Measurements from ENCODE around the gene FAM222A. TPM values are rescaled to one million over a fixed set of nuclear protein-coding genes. Genes with fewer than 3 reads are reported as not detected.

FAM222A gene
- total RNA-seq, 1 donor from 2014 or later, result 6.2 TPM

DNA sequence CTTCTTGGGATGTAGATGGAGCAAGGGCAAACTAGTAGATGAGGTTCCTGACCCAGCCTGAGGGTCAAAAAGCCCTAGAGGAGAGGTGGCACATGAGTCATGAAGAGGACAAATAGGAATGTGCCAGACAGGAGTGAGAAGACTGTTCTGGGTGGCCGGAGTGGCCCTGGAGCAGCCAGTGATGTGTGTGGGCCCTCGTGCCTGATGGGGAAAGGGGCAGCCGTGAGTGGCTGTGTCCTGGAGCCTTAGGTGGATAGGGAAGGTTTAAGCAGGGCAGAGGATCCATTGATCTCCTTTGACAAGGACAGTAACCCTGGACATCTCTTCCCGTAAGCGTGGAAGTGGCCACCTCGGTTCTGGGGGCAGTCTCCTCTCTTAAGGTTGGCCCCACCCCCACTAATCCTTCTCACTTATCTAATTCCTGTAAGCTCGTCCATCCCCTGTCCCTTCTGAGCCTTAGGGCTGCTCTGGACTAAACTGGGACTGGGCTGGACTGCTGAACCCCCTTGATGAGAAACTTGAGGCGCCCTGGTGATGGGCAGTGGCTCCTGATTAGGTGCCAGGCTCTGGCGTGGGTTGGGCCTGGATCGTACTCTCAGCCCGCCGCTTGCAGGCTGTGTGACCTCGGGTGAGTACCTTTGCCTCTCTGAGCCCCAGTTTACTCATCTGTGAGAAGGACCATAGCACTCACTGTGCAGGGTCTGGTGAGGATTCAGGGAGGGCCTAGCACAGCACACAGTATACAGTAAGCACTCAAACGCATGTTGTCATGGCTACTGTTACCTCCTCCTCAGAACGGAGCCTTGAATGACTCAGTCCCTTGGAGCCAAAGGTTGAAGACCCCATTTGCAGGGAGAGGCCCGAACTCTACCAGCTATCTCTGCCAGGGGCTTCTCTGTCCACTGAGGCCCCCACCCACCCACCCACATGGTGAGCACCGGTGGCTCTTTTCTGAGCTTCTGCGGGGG is 4.0 kb downstream of the FAM222A start:
- Histone ChIP-seq H3K4me3 (no peak overlapping the region), H3K9me3 (no peaks in the 10 kb centered on the region), H3K4me1 (peaks cover 17% of the 10 kb centered on the region), H3K36me3 (no peaks in the 10 kb centered on the region), H3K27ac (no peak overlapping the region), H3K27me3 (peaks cover 28% of the 10 kb centered on the region)
- DNase-seq (no peak), ATAC-seq (no peak)
- TF ChIP-seq CTCF (IDR thresholded peaks at IDR 0.05), result no peak
- intact Hi-C loops (cut with DNase I), result no loop called here

GRCh38 chr12:109718390-109718789 is 4.8 kb downstream of the FAM222A start:
- intact Hi-C loops (cut with DNase I), result no loop called here
- peaks cover 17% of the 10 kb centered on the region for H3K4me1 ChIP-seq
- no peaks in the 10 kb centered on the region for H3K9me3 ChIP-seq
- ATAC-seq (no peak), DNase-seq (no peak)
- no peak for TF ChIP-seq CTCF (IDR thresholded peaks at IDR 0.05)
- H3K36me3 ChIP-seq, result no peaks in the 10 kb centered on the region
- H3K27me3 ChIP-seq, result peaks cover 25% of the 10 kb centered on the region
- H3K4me3 ChIP-seq, result no peak overlapping the region
- H3K27ac ChIP-seq, result no peak overlapping the region

DNA sequence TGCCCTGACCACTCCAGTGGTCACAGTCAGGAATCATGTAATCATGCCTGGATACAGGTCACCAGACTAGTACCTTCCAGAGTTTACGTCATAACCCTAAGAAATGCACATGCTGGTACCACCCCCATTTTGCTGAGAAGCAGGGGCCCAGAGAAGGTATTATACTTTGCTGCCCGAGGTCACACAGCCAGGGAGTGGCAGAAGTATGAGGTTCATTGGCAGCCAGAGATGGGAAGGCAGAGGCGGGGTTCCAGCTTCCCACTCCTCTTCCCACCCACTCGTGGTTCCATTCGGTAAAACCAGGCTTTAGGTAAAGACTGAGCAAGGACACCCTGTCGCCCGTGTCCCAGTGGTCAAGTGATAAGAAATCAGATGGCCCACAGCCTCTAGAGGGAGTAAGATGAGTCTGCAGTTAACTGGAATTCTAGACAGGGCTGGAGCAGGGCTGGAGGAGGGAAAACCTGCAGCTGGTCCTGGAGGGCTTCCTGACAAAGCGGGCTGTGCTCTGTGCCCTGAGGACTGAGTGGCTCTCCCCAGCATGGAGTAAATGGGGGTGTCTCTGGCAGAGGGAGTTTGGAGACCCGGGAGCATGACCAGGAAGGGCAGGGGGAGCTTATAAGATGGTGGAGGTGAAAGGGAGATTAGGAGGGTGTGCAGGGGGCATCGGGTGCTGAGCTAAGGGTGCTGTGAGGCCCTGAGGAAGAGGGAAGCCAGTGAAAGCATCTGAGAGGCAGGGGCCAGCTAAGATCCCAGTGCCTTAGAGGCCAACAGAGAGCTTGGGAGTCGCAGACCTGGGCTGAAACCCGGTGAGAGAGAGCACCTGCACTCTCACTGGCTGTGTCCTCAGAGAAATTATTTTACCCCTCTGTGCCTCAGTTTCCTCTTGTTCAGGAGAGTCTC is 5.7 kb downstream of the FAM222A start:
- intact Hi-C loops (cut with DNase I), result no loop called here
- Histone ChIP-seq H3K27me3 (peaks cover 25% of the 10 kb centered on the region), H3K36me3 (no peaks in the 10 kb centered on the region), H3K27ac (no peak overlapping the region), H3K4me1 (peaks cover 17% of the 10 kb centered on the region), H3K4me3 (no peak overlapping the region), H3K9me3 (no peaks in the 10 kb centered on the region)
- DNase-seq (no peak), ATAC-seq (no peak)
- no peak for TF ChIP-seq CTCF (IDR thresholded peaks at IDR 0.05)

GRCh38 chr12:109720152-109720856 is 6.7 kb downstream of the FAM222A start:
- no peaks in the 10 kb centered on the region for H3K9me3 ChIP-seq
- H3K4me1 ChIP-seq, result peaks cover 12% of the 10 kb centered on the region
- intact Hi-C loops (cut with DNase I), result no loop called here
- no peak overlapping the region for H3K4me3 ChIP-seq
- no peak overlapping the region for H3K27ac ChIP-seq
- ATAC-seq, result no peak
- TF ChIP-seq CTCF (IDR thresholded peaks at IDR 0.05), result no peak
- H3K27me3 ChIP-seq, result peaks cover 25% of the 10 kb centered on the region
- no peaks in the 10 kb centered on the region for H3K36me3 ChIP-seq
- DNase-seq, result no peak

- H3K9me3 ChIP-seq, result no peaks in the 10 kb centered on the region
- H3K4me1 ChIP-seq, result peaks cover 8% of the 10 kb centered on the region
- DNase-seq (no peak), ATAC-seq (no peak)
- H3K27me3 ChIP-seq, result peaks cover 25% of the 10 kb centered on the region
- no peaks in the 10 kb centered on the region for H3K36me3 ChIP-seq
- no peak overlapping the region for H3K4me3 ChIP-seq
- no peak overlapping the region for H3K27ac ChIP-seq
- intact Hi-C loops (cut with DNase I), result no loop called here
- TF ChIP-seq CTCF (IDR thresholded peaks at IDR 0.05), result no peak
Measured at GRCh38 chr12:109720857-109721189, 7.2 kb downstream of the FAM222A start.
